Tibial nerve (tissue), 3 donors: Measurements from ENCODE around the gene PDLIM7.

Experiments used
- POLR2A ChIP-seq, 2 donors: fragments of 450-650 bp; IDR thresholded peaks; one replicate each; pipeline ENCODE4 v1.6.1; 2017; ENCODE audit warnings: antibody characterized with exemption in 2 of 2, mild to moderate bottlenecking in 2 of 2, moderate library complexity in 2 of 2
- TF ChIP-seq, protein P1 (sequence below), 5 experiments: fragments of 200-600 bp in 3 of 5; fragments of 450-650 bp in 2 of 5; sonication (generic) in 3 of 5; IDR thresholded peaks; one replicate each; pipeline ENCODE4 v1.5.1; 2016 to 2019; ENCODE audit warnings: antibody characterized with exemption in 5 of 5, mild to moderate bottlenecking in 3 of 5, moderate library complexity in 2 of 5

DNA sequence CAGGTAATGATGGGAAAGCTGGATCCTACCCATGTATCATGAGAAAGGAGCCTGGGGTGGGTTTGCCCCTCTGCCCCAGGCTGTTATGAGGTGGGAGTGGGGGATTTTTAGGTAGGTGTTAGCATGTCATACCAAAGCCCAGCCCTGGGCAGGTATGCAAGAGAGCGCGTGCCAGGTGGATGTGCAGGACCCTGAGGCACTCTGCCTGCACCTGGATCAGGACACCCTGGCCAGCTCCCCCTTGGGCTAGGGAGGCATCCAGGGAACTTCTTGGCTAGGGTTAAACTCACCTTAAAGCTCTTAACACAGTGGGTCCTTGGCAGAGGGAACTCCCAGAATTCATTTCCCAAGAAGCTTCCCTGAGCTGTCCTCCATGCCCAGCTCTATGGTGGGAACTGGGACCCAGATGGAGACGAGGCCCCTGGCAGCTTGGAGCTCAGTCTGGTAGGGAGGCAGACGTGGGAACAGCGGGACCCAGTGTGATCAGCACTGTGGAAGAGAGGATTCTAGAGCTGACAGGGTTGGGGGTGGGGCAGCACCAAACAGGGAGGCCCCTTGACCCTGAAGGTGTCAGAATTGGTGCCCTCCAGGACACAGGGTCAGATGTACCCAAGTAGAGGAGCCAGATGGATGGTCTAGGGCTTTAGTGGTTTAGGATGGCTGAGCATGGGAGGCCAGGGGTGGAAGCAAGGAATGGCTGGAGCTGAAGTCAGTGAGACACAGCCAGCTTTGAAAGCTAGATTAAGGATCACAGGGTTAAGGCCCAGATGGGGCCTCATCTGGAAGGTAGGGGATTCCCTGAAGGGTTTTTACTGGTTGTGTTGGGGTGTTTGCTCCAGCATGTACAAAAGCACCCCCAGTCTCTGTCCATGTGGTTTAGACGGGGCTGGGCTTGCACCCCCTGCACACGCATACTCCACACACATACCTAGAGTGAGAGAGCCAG lies 53.0 kb downstream of the PDLIM7 start:
- TF ChIP-seq, protein P1, sequence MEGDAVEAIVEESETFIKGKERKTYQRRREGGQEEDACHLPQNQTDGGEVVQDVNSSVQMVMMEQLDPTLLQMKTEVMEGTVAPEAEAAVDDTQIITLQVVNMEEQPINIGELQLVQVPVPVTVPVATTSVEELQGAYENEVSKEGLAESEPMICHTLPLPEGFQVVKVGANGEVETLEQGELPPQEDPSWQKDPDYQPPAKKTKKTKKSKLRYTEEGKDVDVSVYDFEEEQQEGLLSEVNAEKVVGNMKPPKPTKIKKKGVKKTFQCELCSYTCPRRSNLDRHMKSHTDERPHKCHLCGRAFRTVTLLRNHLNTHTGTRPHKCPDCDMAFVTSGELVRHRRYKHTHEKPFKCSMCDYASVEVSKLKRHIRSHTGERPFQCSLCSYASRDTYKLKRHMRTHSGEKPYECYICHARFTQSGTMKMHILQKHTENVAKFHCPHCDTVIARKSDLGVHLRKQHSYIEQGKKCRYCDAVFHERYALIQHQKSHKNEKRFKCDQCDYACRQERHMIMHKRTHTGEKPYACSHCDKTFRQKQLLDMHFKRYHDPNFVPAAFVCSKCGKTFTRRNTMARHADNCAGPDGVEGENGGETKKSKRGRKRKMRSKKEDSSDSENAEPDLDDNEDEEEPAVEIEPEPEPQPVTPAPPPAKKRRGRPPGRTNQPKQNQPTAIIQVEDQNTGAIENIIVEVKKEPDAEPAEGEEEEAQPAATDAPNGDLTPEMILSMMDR (IDR thresholded peaks at IDR 0.05): no peak
- TF ChIP-seq POLR2A (IDR thresholded peaks at IDR 0.05): no peak
